H9 (cell line): ENCODE results near the gene ACOXL. TPM values are rescaled to one million over a fixed set of nuclear protein-coding genes. Genes with fewer than 3 reads are reported as not detected.
A peak's percentile ranks its signal among the peaks of the same experiment; 100 is the strongest.

ENCODE experiments used
- DNase-seq: peaks from one replicate; pipeline ENCODE4 v3.0.0-alpha.2; 2017
- H2AFZ ChIP-seq: one replicate; pipeline ENCODE4 v1.6.1; 2013; ENCODE audit warnings: mild to moderate bottlenecking, low read length, control low read depth, moderate library complexity
- H2AK5ac ChIP-seq: 2 replicates; pipeline ENCODE4 v1.6.1; 2013; ENCODE audit warnings: low read length, control low read depth, mixed read lengths; ENCODE audit not compliant: insufficient read length
- H2BK120ac ChIP-seq: one replicate; pipeline ENCODE4 v1.6.1; 2013; ENCODE audit warnings: low read depth, mild to moderate bottlenecking, low read length, control low read depth, inconsistent platforms; ENCODE audit not compliant: poor library complexity, severe bottlenecking
- H2BK12ac ChIP-seq: 2 replicates; pipeline ENCODE4 v1.6.1; 2013; ENCODE audit warnings: low read length, control low read depth, mixed read lengths, low read depth; ENCODE audit not compliant: insufficient read length
- H2BK15ac ChIP-seq: 2 replicates; pipeline ENCODE4 v1.6.1; 2013; ENCODE audit warnings: low read depth, low read length, control low read depth
- H2BK20ac ChIP-seq: one replicate; pipeline ENCODE4 v1.6.1; 2013; ENCODE audit warnings: low read depth, mild to moderate bottlenecking, low read length, control low read depth, inconsistent platforms; ENCODE audit not compliant: poor library complexity, severe bottlenecking
- H2BK5ac ChIP-seq: 2 replicates; pipeline ENCODE4 v1.6.1; 2013; ENCODE audit warnings: low read length, control low read depth, mixed read lengths; ENCODE audit not compliant: insufficient read length
- H3K14ac ChIP-seq: 2 replicates; pipeline ENCODE4 v1.6.1; 2013; ENCODE audit warnings: low read length, control low read depth; ENCODE audit not compliant: insufficient read depth
- H3K18ac ChIP-seq: 2 replicates; pipeline ENCODE4 v1.6.1; 2013; ENCODE audit warnings: low read depth, mild to moderate bottlenecking, mixed read lengths, low read length, control low read depth; ENCODE audit not compliant: insufficient read length
- H3K23ac ChIP-seq: 2 replicates; pipeline ENCODE4 v1.6.1; 2013; ENCODE audit warnings: low read length, control low read depth, mixed read lengths, low read depth; ENCODE audit not compliant: insufficient read length
- H3K23me2 ChIP-seq: 2 replicates; pipeline ENCODE4 v1.6.1; 2013; ENCODE audit warnings: low read depth, mild to moderate bottlenecking, mixed read lengths, low read length, control low read depth; ENCODE audit not compliant: insufficient read length, poor library complexity, severe bottlenecking
- H3K27ac ChIP-seq: 2 replicates; pipeline ENCODE4 v1.5.1; 2013; ENCODE audit warnings: low read length, control low read depth, mixed read lengths, low read depth; ENCODE audit not compliant: insufficient read length
- H3K27me3 ChIP-seq: 2 replicates; pipeline ENCODE4 v1.6.1; 2013; ENCODE audit warnings: low read length, control low read depth, inconsistent platforms; ENCODE audit not compliant: insufficient read depth
- H3K4ac ChIP-seq: 2 replicates; pipeline ENCODE4 v1.6.1; 2013; ENCODE audit warnings: low read depth, mild to moderate bottlenecking, control low read depth, inconsistent platforms, low read length, moderate library complexity
- H3K4me1 ChIP-seq: 2 replicates; pipeline ENCODE4 v1.6.1; 2013; ENCODE audit warnings: low read length, control low read depth, inconsistent platforms; ENCODE audit not compliant: insufficient read depth
- H3K4me2 ChIP-seq: 2 replicates; pipeline ENCODE4 v1.6.1; 2013; ENCODE audit warnings: low read length, control low read depth, mixed read lengths; ENCODE audit not compliant: insufficient read length, insufficient read depth
- H3K56ac ChIP-seq: 2 replicates; pipeline ENCODE4 v1.6.1; 2013; ENCODE audit warnings: low read depth, mild to moderate bottlenecking, mixed read lengths, low read length, control low read depth; ENCODE audit not compliant: insufficient read length
- H3K79me1 ChIP-seq: 2 replicates; pipeline ENCODE4 v1.6.1; 2013; ENCODE audit warnings: low read depth, mild to moderate bottlenecking, moderate library complexity, low read length, control low read depth, inconsistent platforms; ENCODE audit not compliant: insufficient read depth, poor library complexity, severe bottlenecking
- H3K79me2 ChIP-seq: 2 replicates; pipeline ENCODE4 v1.6.1; 2013; ENCODE audit warnings: low read length, control low read depth, inconsistent platforms; ENCODE audit not compliant: insufficient read depth
- H3K9ac ChIP-seq: 2 replicates; pipeline ENCODE4 v1.6.1; 2013; ENCODE audit warnings: low read length, control low read depth, mixed read lengths; ENCODE audit not compliant: insufficient read length; ENCODE audit errors: extremely low read depth
- H3K9me3 ChIP-seq: one replicate; pipeline ENCODE4 v1.6.1; 2013; ENCODE audit warnings: low read depth, low read length, inconsistent platforms; ENCODE audit not compliant: control insufficient read depth
- H3T11ph ChIP-seq: one replicate; pipeline ENCODE4 v1.6.1; 2013; ENCODE audit warnings: mild to moderate bottlenecking, low read length, control low read depth, inconsistent platforms
- H4K20me1 ChIP-seq: one replicate; pipeline ENCODE4 v1.6.1; 2013; ENCODE audit not compliant: control insufficient read depth, insufficient read length, insufficient read depth
- H4K5ac ChIP-seq: 2 replicates; pipeline ENCODE4 v1.6.1; 2013; ENCODE audit warnings: low read depth, mild to moderate bottlenecking, mixed read lengths, low read length, control low read depth; ENCODE audit not compliant: insufficient read length
- H4K8ac ChIP-seq: replicated peaks from 2 replicates; pipeline ENCODE4 v1.6.1; 2013; ENCODE audit warnings: low read length, control low read depth, mixed read lengths, low read depth; ENCODE audit not compliant: insufficient read length
- H4K91ac ChIP-seq: 2 replicates; pipeline ENCODE4 v1.6.1; 2013; ENCODE audit warnings: low read depth, mild to moderate bottlenecking, moderate library complexity, mixed read lengths, low read length, control low read depth; ENCODE audit not compliant: insufficient read length
- H3K27ac Mint-ChIP-seq, 3 experiments: 2 replicates in 2 of 3; 3 replicates in 1 of 3; pipeline ENCODE4 v1.8.0; 2020 to 2021; ENCODE audit warnings: mixed read lengths in 3 of 3, mild to moderate bottlenecking in 1 of 3, moderate library complexity in 1 of 3
- H3K27me3 Mint-ChIP-seq: 2 replicates; pipeline ENCODE4 v1.8.0; 2021; ENCODE audit warnings: low read depth, mild to moderate bottlenecking, moderate library complexity, mixed read lengths
- H3K36me3 Mint-ChIP-seq, 3 experiments: 2 replicates in 2 of 3; 3 replicates in 1 of 3; pipeline ENCODE4 v1.8.0; 2020 to 2021; ENCODE audit warnings: low read depth in 3 of 3, mixed read lengths in 3 of 3; ENCODE audit not compliant: insufficient read depth in 1 of 3
- H3K4me1 Mint-ChIP-seq, 2 experiments: 2 replicates each; pipeline ENCODE4 v1.8.0; 2020; ENCODE audit warnings: mixed read lengths in 2 of 2
- H3K4me3 Mint-ChIP-seq, 2 experiments: 2 replicates in 1 of 2; 3 replicates in 1 of 2; pipeline ENCODE4 v1.8.0; 2020 to 2021; ENCODE audit warnings: mild to moderate bottlenecking in 2 of 2, mixed read lengths in 2 of 2, moderate library complexity in 1 of 2
- H3K9me3 Mint-ChIP-seq, 2 experiments: 2 replicates in 1 of 2; 3 replicates in 1 of 2; pipeline ENCODE4 v1.8.0; 2020; ENCODE audit warnings: mild to moderate bottlenecking in 2 of 2, mixed read lengths in 2 of 2, moderate library complexity in 1 of 2
- CTCF ChIP-seq: fragments of 200-600 bp; sonication (generic); conservative IDR thresholded peaks from 3 replicates; pipeline ENCODE4 v1.8.0; 2021; ENCODE audit warnings: antibody characterized with exemption, mild to moderate bottlenecking
- WGBS: extraction: QIAGEN DNeasy Blood & Tissue Kit; methylation state at CpG from one replicate; pipeline ENCODE4 v1.1.7; 2013; ENCODE audit warnings: missing lambda C conversion rate, low lambda C conversion rate, mixed read lengths; ENCODE audit not compliant: insufficient read length; ENCODE audit errors: extremely low coverage; 5-methylcytosine and 5-hydroxymethylcytosine counted together
- total RNA-seq: library from RNA; stranded (reverse); gene quantifications from 2 replicates; pipeline ENCODE4 v1.2.1, GENCODE V29; 2021

The ACOXL gene
- total RNA-seq, 1 experiment from 2014 or later: 37.6 TPM

GRCh38 chr2:110948027-110948674, 215.8 kb downstream of the ACOXL start:
- no peak overlapping the region for H3K9ac ChIP-seq
- H3K23ac ChIP-seq: no peak overlapping the region
- no peak overlapping the region for H4K91ac ChIP-seq
- no peaks in the 10 kb centered on the region for H3K27me3 ChIP-seq
- no peak overlapping the region for H2AK5ac ChIP-seq
- no peak overlapping the region for H2BK12ac ChIP-seq
- no peak overlapping the region for H3K4me2 ChIP-seq
- H4K5ac ChIP-seq: no peak overlapping the region
- no peaks in the 10 kb centered on the region for H3K79me2 ChIP-seq
- no peak overlapping the region for H3K14ac ChIP-seq
- no peak overlapping the region for H2BK20ac ChIP-seq
- H4K8ac ChIP-seq: no peak overlapping the region
- H3T11ph ChIP-seq: no peak overlapping the region
- no peak overlapping the region for H3K4me3 Mint-ChIP-seq
- H3K18ac ChIP-seq: no peak overlapping the region
- H3K56ac ChIP-seq: no peak overlapping the region
- H3K4me1 Mint-ChIP-seq: peaks cover 8 to 10% of the 10 kb centered on the region in 2 experiments
- 0 out of 5 replicates have a peak, but pooled peaks cover 0 to 5% of the 10 kb centered on the region in 2 experiments for H3K9me3 Mint-ChIP-seq
- TF ChIP-seq CTCF: no peak
- H3K4me1 ChIP-seq: no peaks in the 10 kb centered on the region
- H3K27ac ChIP-seq: no peak overlapping the region
- H3K36me3 Mint-ChIP-seq: peaks cover 0 to 17% (median 9%) of the 10 kb centered on the region in 3 experiments; a peak in 5 of 7 replicates
- no peak overlapping the region for H2BK120ac ChIP-seq
- WGBS: no CpG with 5 or more reads among the region's 10 CpGs
- H3K27ac Mint-ChIP-seq: peak overlapping the region in 1 of 3 experiments; percentile 36; a peak in 1 of 7 replicates
- H3K27me3 Mint-ChIP-seq: no peaks in the 10 kb centered on the region; the same call in 1 of the 2 replicates
- no peaks in the 10 kb centered on the region for H3K23me2 ChIP-seq
- no peak overlapping the region for H3K4ac ChIP-seq
- DNase-seq: no peak
- H3K9me3 ChIP-seq: no peaks in the 10 kb centered on the region
- no peaks in the 10 kb centered on the region for H3K79me1 ChIP-seq
- H2AFZ ChIP-seq: no peak overlapping the region
- H2BK15ac ChIP-seq: no peak overlapping the region
- no peaks in the 10 kb centered on the region for H4K20me1 ChIP-seq
- no peak overlapping the region for H2BK5ac ChIP-seq
